HG02678 (cell line): ENCODE results near the gene TESK1.

Experiments used
- ATAC-seq: cut with Tn5 transposase; IDR thresholded peaks from one replicate; pipeline ENCODE4 v1.9.1; 2021; ENCODE audit warnings: mild to moderate bottlenecking, moderate library complexity; ENCODE audit not compliant: unreplicated experiment

The TESK1 gene, protein sequence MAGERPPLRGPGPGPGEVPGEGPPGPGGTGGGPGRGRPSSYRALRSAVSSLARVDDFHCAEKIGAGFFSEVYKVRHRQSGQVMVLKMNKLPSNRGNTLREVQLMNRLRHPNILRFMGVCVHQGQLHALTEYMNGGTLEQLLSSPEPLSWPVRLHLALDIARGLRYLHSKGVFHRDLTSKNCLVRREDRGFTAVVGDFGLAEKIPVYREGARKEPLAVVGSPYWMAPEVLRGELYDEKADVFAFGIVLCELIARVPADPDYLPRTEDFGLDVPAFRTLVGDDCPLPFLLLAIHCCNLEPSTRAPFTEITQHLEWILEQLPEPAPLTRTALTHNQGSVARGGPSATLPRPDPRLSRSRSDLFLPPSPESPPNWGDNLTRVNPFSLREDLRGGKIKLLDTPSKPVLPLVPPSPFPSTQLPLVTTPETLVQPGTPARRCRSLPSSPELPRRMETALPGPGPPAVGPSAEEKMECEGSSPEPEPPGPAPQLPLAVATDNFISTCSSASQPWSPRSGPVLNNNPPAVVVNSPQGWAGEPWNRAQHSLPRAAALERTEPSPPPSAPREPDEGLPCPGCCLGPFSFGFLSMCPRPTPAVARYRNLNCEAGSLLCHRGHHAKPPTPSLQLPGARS

DNA sequence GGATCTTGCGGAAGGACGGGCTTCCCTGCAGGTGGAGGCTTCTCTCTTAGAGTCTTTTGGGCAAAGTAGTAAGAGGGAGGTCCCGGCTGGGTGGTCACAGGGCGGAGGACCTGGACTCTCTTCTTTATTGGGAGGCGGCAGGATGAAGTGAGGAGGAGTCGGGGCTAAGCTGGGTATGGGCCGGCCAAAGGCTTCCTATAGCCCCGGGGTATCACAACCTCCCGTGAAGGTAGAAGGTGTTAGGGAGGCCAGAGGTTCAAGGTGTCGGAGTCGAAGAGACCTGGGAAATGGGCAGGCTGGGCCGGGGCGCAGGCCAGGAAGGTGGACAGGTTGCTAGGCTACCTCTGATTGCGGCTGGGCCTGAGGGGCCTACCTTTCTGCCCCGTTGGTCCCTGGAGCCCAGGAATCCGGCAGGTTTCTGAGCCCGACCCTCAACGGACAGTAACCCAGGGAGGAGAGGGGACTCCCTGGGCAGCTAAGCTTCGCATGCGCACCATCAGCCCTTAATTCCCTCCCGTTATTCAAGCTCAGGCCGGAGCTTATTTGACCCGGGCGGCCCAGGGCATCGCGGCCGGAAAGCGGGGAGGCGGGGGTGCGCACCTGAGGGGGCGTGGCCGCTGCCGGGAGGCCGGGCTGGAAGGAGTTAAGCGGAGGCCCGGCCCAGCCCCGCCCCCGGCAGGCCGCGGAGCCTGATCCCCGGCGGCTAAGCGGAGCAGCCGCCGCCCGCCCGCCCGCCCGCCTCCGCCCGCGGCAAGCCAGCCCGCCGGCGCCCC is at the start of gene TESK1:
Gene TESK1 (plus strand): TSS at position 685 of the 773 bp plus-strand sequence. CDS start 358 bp downstream, outside the sequence.
- ATAC-seq, result peak; percentile 36

DNA sequence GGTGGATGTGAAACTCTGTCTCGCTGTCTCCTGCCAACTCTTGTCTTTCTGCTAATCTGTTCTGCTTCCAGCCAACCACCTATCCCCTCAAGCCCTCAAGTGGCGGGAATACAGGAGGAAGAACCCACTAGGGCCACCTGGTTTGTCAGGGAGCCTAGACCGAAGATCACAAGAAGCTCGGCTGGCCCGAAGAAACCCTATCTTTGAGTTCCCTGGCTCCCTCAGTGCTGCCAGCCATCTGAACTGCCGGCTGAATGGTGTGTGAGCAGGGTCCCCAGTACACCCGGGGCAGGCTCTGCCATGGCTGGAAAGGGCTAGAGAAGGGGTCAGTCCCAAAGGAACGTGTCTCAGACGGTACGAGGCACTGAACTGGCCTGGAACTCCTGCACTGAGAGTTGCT is 49.2 kb upstream of the TESK1 start:
- no peak for ATAC-seq

DNA sequence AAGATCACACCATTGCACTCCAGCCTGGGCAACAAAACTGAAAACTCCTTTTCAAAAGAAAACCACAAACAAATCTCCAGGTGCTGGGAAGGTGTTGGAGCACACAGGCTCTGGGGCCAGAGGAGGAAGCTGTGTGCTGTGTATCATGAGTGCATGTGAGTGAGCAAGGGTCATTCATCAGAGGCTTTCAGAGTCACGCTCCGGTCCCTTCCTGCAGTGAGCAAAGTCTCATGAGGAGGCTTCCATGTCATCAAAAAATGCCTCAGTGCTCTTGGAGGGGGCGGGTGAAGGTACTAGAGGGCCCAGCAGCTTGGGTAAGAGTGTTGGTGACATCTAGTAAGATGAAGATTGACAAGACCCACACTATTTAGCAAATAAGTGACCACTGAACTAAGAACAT is 48.3 kb upstream of the TESK1 start:
- ATAC-seq, result no peak

DNA sequence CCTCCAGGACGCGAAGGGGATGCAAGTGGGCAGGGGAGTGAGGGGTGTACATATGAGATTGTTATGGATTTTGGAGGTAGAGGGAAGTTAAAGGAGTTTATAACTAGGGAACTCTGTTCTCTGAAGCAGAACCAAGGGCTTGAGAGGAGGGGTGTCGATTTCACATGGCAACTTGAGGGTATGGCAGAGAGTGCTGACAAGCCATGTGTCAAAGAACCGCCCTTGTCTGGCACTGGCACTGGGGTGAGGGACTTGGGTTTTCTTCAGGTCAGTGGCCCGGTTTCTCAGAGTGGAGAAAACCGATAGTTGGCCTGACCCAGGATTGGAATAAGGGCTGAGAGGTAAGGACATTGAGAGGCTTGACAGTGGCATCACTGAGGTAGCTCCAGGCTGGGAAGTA is 47.7 kb upstream of the TESK1 start:
- ATAC-seq, result no peak

DNA sequence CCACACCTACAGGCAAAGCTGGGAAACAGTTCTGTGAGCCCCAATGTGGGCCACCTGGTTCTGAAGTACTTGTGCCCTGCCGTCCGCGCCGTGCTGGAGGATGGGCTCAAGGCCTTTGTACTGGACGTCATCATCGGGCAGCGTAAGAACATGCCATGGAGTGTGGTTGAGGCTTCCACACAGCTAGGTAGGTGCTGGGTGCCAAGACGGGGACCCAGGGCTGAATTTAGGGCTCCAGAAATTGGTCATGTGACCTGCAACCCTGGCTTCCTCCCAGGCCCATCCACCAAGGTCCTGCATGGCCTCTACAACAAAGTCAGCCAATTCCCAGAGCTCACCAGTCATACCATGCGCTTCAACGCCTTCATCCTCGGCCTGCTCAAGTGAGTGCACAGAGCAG is 46.9 kb upstream of the TESK1 start:
- ATAC-seq, result no peak

DNA sequence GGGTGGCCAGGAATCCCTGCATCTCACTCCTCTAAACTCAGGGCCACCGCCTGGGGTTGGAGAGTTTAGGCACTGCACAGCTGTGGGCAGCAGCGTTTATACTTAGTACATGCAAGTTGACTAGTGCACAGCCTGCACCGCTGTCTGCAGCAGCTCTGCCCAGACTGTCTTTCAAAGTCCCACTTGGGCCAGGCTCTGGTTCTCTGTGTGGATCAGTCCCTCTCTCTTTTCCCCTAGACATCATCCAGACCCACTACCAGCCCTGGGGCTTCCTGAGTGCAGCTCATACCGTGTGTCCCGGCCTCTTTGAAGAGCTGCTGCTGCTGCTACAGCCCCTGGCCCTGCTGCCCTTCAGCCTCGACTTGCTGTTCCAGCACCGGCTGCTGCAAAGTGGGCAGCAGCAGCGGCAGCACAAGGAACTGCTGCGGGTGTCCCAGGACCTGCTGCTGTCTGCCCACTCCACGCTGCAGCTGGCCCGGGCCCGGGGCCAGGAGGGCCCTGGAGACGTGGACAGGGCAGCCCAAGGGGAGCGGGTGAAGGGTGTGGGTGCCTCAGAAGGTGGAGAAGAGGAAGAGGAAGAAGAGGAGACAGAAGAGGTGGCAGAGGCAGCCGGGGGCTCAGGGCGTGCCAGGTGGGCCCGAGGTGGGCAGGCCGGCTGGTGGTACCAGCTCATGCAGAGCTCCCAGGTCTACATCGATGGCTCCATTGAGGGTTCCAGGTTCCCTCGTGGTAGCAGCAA is 45.1 kb upstream of the TESK1 start:
- ATAC-seq, result no peak

DNA sequence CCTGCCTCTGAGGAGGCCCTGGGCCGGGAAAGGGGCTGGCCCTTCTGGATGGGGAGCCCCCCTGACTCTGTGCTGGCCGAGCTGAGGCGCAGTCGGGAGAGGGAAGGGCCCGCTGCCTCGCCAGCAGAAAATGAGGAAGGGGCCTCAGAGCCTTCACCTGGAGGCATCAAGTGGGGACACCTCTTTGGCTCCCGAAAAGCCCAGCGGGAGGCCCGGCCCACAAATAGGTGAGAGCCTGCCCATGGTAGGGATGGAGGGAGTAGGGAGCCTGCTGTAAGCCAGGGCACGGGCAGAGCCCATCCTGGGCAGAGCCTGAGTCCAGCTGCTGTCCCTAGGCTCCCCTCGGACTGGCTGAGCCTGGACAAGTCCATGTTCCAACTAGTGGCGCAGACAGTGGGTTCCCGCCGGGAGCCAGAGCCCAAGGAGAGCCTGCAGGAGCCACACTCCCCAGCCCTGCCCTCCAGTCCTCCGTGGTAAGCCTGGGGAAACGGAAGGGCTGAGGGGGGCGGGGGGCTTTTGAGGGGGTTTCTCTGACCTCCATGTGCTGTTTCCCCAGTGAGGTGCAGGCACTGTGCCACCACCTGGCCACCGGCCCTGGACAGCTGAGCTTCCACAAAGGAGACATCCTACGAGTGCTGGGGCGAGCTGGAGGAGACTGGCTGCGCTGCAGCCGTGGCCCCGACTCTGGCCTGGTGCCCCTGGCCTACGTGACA is 44.3 kb upstream of the TESK1 start:
- no peak for ATAC-seq

DNA sequence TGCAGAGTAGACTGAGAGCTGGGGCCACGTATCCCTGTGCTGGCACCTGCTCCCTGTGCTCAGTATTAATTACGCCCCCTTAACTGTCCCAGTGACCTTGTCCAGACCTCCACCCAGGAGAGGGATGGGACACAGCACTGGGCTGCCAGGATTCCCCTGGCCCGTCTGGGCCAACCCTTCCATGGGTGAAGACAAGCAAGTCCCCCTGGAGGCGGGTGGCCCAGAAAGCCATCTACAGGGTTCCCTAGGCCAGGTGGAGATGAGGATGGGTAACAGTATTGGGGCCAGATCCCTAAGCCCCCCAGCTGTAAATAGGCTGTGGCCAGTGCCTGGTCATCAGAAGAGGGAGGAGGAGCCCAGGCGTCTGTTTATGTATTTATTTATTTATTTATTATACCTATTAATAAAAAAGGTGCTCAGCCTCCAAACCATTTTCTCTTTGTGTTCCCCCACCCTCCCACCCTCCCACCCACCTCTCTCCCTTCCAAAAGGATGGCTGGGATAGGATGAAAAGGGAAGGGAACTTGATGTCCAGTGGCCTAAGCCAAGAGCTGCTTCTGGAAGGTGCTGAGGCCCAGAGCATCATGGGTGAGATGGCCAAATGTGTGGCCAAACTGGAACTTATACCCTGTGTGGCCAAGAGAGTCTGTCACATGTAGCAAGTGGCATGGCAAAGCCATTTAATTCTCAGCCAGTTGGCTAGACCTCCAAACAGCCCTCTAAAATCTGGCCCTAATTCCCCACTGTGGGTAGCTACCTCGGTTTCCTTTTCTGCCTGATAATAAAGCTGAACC is 43.4 kb upstream of the TESK1 start:
- no peak for ATAC-seq

DNA sequence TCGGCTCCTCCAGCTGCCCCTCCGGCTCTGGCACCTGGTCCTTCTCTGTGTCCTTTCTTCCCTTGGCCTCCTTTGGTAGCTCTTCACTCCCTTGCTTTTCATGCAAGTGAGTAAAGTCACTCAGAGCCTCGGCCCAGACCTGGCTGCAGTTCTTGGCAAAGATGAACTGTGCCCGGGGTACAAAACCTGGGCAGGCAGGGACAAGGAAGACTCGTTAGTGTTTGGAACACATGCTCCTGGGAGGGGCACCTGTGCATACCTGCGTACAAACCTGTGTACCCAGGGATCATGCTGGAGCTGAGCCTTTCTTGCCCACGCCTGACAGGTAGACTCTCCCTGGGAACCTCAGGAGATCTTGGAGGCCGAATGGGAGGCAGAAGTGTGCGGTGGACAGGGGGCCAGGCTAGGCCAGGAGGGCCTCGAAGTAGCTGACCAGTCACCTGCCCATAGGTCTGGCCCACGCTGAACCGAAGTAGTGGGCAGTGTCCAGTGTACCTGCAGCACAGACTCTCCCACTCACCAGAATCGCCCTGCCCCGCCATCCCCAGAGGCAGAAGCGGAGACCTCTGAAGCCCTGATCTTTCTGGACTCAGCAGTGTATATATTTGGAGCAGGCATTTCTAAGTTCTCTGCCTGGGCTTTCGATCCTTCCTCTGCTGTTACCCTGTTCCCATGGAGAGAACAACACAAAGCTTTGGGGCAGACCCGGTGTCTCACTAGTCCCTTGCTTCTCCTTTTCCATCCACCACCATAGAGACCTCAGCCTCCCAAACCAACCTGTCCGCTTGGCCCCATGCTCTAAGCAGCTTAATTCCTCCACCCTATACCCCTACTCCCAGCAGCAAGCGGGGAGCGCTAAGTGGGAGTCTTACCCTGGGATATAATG is 41.9 kb upstream of the TESK1 start:
- ATAC-seq, result no peak

DNA sequence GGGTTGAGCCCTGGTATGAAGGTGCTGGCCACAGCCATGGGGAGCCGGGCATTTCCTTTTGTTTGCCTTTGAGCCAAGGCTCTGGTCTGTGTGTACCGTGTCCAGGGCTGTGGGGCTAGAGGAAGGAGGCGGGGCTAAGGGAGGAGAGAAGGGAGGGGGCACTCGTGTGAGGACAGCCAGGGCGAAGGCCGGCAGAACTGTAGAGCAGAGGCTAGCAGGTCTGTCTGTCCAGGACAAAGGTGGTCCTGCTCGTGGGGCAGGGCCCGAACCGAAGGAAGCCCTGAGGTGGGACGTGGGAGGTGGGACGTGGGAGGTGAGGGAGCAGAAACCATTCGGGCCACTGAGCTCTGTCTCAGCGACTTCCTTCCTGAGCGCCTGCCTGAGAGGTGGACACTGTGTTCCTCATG is 41.3 kb upstream of the TESK1 start:
- no peak for ATAC-seq

DNA sequence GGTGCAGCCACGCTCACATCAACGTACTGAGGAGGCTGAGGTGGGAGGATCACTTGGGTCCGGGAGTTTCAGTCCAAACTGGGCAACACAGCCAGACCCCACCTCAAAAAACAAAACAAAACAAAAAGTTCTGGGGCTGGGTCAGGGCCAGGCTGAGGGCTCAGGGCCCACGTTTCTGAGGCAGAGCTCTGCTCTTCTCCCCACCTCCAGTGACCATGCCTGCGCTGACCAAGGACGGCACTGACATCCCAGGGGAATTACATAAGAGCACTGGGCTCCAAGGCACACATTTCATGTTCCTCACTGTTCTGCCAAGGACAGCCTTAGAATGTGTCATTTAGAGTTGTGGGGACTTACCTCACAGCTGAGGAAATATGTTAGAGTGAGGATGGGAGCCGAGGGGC is 40.4 kb upstream of the TESK1 start:
- no peak for ATAC-seq

DNA sequence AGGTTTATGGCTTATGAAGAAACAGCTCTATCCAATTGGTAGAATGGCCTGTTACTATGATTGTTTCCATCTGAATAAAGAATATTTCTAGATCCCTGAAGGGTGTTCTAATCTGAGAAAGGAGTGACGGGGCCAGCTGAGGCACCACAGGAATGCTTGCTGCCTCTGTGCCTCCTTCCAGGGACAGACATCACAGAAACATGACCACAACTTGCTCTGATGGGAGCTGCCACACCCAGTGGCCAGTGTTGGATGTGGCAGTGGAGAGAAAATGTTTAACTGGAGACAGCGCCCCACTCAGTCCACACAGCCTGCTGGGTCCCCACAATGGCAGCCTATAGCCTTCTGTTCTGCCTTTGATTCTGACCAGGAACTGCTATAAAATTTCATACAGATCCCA is 38.6 kb upstream of the TESK1 start:
- ATAC-seq, result no peak

DNA sequence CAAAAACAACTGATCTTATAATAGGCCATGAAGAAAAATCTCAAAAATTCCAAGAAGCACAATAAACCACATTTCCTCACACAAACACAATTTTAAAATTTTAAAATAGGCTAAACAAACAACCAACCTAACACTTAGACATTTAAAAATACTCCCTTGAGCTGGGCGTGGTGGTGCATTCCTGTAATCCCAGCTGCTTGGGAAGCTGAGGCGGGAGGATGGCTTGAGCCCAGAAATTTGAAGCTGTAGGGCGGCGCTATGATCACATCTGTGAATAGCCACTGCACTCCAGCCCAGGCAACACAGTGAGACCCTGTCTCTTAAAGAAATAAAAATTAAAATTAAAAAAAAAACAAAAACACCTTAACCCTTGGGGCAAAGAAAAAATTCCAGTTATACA is 36.9 kb upstream of the TESK1 start:
- no peak for ATAC-seq

DNA sequence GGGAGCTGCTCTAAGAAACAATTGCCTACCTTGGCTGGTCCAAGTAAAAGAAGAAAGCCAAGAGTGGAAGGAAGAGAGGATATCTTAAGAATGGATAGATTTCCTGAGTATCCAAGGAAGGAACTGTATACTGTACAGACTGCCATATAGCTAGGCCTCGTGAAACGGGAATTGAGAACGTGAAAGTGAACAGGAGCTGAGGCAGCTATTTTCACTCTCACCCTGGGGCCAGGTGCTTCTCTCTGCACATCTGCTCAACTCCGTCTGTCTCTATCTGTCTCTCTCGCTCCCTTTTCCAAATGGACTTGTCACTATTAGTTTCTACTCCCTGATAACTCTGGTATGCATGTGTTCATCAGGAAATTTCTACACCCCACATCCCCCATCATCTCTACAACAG is 35.9 kb upstream of the TESK1 start:
- ATAC-seq, result peak; percentile 68

DNA sequence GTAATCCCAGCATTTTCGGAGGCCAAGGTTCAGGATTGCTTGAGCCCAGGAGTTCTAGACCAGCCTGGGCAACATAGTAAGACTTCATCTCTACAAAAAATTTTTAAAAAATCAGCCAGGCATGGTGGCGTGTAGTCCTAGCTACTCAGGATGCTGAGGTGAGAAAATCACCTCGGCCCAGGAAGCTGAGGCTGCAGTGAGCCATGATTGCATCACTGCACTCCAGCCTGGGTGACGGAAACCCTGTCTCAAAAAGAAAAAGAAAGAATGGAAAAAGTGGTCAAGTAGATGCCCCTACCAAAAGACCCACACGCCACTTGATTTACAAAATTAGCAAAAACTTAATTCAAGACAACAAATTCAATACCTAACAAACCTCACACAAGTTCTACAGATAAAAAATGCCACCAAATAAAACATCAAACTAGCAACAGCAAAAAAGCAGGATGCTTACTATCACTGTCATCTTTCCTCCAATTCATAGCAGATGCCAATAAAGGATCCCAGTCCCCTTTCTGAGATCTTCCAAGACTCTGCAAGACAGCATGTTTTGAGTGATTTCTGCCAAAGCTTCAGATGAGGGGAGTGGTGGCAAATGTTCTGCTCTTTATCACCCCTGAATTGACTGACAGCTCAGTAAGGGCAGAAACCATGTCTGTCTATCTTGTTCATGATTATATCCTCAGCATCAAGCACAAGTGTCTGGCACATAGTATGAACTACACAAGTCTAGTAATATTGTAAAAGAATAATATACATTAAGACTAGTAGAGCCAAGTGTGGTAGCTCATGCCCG is 34.2 kb upstream of the TESK1 start:
- no peak for ATAC-seq

DNA sequence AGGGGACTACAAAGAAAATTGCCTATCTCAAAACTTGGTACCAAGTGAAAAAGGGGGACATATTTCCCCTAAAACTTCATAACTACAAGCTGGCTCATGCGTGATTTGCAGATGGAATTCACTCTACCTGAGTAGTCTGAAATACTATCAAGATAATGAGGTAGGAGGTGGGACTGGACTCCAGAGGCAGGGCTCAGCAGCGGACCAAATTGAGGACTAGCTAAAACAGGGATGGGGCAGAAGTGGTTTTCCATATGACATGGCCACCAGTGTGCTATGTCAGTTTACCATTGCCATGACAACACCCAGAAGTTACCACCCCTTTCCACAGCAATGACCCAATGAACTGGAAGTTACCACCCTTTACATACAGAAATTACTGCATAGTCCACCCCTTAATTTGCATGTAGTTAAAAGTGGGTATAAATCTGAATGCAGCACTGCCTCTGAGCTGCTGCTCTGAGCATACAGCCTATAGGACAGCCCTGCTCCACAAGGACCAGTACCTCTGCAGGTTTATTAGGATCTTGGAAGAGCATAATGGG is 30.4 kb upstream of the TESK1 start:
- no peak for ATAC-seq

DNA sequence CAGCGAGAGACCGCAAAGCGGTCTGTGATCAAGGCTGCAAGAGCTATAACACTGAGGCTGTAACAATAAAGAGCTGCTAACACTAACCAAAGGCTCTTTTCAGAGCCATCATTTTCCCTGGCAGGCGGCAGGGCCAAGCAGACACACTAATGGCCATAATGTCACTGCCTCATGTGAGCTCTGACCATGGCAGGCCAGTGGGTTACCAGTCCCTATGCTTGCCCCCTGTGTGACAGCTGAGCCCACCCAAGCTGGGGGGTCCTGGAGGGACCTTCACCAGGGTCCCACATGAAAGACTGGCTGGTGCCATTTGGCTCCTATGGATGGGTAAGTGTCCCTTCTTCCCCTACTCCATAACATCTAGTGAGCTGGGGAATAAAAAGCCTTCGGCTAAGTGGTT is 29.6 kb upstream of the TESK1 start:
- no peak for ATAC-seq

DNA sequence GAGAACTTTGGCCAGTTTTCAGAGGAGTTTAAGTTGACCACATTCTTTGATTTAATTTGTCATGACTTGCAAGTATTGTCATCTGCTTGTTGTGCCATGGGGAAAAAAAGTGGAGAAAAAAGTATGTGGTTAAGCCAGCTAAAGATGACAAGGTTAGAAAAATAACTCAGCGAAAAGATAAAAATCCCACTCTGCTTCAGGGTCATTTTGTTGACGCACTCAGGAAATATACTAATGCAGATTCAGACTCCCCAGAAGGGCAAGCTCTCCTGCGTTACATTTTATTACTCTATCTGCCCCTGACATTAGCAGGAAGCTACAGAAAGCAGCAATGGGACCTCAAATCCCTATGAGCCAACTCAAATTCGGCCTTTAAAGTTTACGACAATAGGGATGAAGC is 27.6 kb upstream of the TESK1 start:
- no peak for ATAC-seq
